HG03460 (cell line): ENCODE results near the gene DSEL.

ENCODE experiments used
- ATAC-seq: cut with Tn5 transposase; IDR thresholded peaks from one replicate; pipeline ENCODE4 v1.9.1; 2021; ENCODE audit not compliant: unreplicated experiment

DSEL gene

GRCh38 chr18:67516539-67517443 is at the start of gene DSEL:
TSS of gene DSEL (minus strand) at chr18:67516720. CDS start at chr18:67514608, 2,112 bp downstream.
- ATAC-seq: peak; percentile 95

GRCh38 chr18:67553437-67553836 is 36.9 kb upstream of the DSEL start:
- ATAC-seq: no peak

- no peak for ATAC-seq
Measured at GRCh38 chr18:67550872-67551520, 34.5 kb upstream of the DSEL start.

DNA sequence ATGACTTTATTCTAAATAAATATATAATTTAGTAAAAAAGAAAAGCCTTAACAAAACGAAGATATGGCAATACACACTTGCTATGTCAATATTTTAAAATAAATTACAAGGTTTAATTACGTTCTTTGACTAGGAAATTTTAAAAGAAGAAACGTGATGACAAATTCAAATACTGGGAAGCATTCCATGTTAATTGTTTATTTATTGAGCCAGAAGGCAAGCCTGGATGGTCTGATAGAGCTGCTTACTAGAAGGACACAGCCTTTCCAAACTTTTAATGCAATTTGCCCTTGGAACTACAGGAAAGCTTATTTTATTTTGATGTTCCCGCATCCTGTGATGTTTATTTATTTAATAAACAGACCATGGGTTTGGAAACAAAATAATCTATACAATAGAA is 33.4 kb upstream of the DSEL start:
- ATAC-seq: no peak

GRCh38 chr18:67545681-67546080 is 29.2 kb upstream of the DSEL start:
- ATAC-seq: no peak

GRCh38 chr18:67540559-67540958 is 24.0 kb upstream of the DSEL start:
- no peak for ATAC-seq

- ATAC-seq: no peak
Measured at GRCh38 chr18:67531929-67532328, 15.4 kb upstream of the DSEL start.

GRCh38 chr18:67525328-67526099 is 9.0 kb upstream of the DSEL start:
- no peak for ATAC-seq

DNA sequence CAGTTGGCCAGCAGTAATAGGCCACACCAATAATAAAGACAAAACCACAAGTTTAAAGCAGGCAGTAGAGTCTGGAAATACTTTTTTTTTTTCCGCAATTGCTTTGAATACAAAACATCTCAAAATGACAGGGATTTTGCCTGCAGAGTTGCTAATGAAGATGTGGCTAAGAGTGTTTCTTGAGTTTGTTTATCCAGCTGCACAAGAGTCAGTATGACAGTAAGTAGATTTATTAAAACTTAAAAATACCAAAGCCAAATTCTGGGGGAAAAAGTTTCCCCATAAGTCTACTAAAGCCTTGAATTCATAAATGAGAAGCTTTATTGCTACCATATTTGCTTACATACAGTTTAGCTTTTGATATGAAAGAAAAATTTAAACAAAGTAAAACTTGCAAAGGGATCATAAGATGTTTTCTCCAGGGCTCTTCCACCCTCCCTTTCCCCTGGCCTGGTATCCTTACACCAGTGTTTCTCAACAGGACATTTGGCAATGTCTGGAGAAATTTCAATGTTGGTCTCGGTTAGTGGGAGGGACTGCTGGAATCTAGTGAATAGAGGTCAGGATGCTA is 3.9 kb upstream of the DSEL start:
- ATAC-seq: no peak

GRCh38 chr18:67519592-67519991 is 3.1 kb upstream of the DSEL start:
- no peak for ATAC-seq

DNA sequence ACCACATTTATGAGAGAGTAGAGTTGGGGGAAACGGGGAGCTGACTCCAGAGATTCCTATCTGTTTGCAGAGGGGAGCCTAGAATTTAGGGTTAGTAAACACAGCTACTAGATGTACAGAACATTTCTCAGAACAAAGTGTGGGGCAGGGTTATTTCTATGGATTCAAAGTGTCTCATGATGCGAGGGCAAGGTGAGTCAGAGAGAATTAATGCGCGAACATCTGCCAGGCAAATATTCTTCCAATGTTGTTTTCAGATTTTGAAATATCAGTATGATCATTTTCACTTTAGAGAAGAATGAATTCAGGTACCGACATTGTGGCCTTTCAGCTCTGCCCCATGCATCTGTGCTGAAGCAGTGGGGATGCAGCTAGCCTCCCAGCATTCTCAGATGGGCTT is 2.0 kb upstream of the DSEL start:
- no peak for ATAC-seq

GRCh38 chr18:67517444-67517765 is 885 bp upstream of the DSEL start:
- ATAC-seq: no peak

- ATAC-seq: peak; percentile 43
Measured at GRCh38 chr18:67515942-67516538, 480 bp downstream of the DSEL start.

- ATAC-seq: no peak
Measured at GRCh38 chr18:67514901-67515540, 1.5 kb downstream of the DSEL start.

- ATAC-seq: no peak
Measured at GRCh38 chr18:67514465-67514864, 2.1 kb downstream of the DSEL start.

GRCh38 chr18:67513280-67513679 is 3.2 kb downstream of the DSEL start:
- no peak for ATAC-seq

DNA sequence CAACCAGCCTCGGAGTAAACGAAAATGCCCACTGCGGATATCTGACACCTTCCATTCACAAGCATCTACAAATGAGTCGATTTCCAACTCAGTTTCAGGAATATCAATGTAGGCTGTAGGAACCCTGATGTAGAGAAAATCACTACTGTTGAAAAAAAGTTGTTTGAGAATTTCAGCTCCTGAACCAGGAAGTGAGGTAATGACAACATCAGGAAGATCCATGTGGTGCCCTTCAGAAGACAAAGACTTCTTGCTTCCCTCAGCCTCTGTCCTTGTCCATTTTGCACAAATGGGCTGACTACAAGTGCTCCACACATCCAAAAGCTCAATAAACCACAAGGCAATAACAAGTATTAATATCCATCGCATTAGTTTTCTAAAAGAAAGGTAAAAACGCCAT is 4.7 kb downstream of the DSEL start:
- ATAC-seq: no peak

DNA sequence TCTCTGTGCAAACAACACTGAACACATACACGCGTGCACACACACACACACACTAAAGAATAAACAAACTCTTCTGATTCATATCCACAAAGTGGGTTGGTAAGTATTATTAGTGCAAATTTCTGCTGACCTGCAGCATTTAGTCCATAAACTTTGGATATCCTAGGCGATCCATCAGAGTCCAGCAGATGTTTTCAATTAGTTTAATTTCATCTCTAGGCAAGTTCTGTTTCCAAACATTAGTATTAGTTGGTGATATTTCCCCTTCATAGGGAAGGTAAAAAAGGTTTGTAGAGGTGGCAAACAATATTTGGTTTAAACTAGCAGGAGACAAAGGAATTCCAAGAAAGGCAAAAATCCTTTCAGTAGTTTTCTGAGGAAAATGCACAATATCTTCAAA is 5.7 kb downstream of the DSEL start:
- ATAC-seq: no peak

DNA sequence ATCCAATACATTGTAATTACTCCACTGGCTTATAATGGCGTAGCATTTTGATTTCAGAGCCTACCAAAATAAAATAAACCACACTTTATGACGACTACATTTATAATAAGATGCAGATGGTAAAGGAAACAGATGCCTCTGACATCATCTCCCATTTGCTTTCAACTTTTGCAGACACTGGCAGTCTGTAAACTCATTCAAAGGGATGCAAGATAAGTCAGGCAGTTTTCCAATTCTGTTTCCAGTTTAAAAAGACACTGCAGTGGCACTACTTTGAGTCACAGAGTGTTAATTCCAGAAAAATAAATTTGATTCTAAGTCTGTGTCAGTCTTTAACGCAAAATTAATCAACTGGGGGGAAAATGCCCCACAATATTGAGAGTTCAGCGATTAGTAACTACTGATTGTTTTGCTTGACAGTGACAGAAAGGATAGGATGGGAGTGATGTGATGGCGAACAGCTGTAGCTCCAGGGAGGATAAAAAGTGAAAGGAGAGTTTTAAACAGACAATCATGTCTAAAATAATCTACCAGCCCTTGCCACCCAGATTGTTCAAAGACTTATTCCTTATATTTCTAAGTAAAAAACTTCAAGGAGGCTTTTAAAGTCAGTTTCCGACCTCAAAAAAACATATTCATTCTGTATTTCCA is 6.7 kb downstream of the DSEL start:
- no peak for ATAC-seq

DNA sequence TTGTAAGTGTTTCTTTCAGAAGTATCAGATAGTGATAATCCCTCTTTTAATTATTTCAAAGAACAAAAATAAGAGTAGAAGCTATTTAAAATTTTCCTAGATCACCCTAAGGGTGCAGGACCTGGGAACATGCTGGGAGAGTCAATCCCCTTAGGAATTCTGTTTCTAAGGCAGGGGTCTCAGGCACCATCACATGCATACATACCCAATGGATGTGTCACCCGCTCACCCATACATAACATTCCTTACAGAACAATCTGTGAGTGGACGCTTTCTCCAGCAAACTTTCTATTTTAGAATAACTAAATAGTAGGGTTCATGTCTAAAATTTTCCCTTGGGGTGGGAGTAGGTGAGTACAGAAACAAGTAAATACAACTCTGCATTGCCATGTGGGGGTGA is 8.4 kb downstream of the DSEL start:
- no peak for ATAC-seq
